H1 (cell line): ENCODE data around the gene VEPH1.

Experiments
- CHD1 ChIP-seq: IDR thresholded peaks from 2 replicates; pipeline ENCODE4 v1.6.1; 2012; ENCODE audit warnings: low read depth, low read length, improper control_type of control experiment
- NRF1 ChIP-seq: IDR thresholded peaks from 2 replicates; pipeline ENCODE4 v1.6.1; 2011; ENCODE audit warnings: mild to moderate bottlenecking, low read depth, low read length, improper control_type of control experiment
- POLR2A ChIP-seq, 2 experiments: IDR thresholded peaks; 1 replicate in 1 of 2; 2 replicates in 1 of 2; pipeline ENCODE4 v1.6.1; 2011; ENCODE audit warnings: low read depth in 2 of 2, low read length in 2 of 2, mild to moderate bottlenecking in 2 of 2; ENCODE audit errors: control extremely low read depth in 1 of 2
- RAD21 ChIP-seq, 2 experiments: IDR thresholded peaks in 1 of 2; conservative IDR thresholded peaks in 1 of 2; 2 replicates each; pipeline ENCODE4 v1.6.1; 2011; ENCODE audit warnings: low read depth in 2 of 2, low read length in 2 of 2, improper control_type of control experiment in 1 of 2, inconsistent platforms in 1 of 2, mild to moderate bottlenecking in 1 of 2, moderate library complexity in 1 of 2
- RXRA ChIP-seq: IDR thresholded peaks from 2 replicates; pipeline ENCODE4 v1.6.1; 2011; ENCODE audit warnings: low read depth, mild to moderate bottlenecking, low read length, moderate library complexity; ENCODE audit not compliant: insufficient read depth
- TEAD4 ChIP-seq: IDR thresholded peaks from 2 replicates; pipeline ENCODE4 v1.6.1; 2012; ENCODE audit warnings: low read depth, low read length, inconsistent platforms, mixed read lengths
- TF ChIP-seq, protein P1 (sequence below), 3 experiments: IDR thresholded peaks; 1 replicate in 2 of 3; 2 replicates in 1 of 3; pipeline versions ENCODE4 v1.5.1 to v1.6.1; 2011; ENCODE audit warnings: low read length in 3 of 3, mild to moderate bottlenecking in 3 of 3, inconsistent platforms in 2 of 3, low read depth in 1 of 3, moderate library complexity in 1 of 3; ENCODE audit not compliant: insufficient read depth in 1 of 3; ENCODE audit errors: control extremely low read depth in 1 of 3

DNA sequence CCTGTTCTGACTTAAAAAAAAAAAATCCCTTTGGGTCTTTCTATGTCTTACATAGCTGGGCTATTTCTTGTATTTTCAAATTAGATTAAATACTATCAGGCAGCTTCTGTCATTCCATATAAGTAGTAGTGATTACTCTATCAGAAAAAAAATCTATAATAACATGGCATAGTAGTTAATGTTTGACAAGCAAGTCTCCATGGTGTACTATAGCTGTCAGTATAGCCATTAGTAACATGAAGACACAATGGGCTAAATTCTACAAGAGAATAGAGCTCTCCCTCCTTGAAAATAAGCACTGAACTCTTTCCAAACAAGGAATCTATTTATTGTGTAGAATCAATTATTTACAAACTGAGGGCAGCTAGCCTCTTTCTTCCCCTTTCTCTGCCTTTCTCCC, 19.4 kb upstream of the VEPH1 start:
- no peak for TF ChIP-seq CHD1
- TF ChIP-seq RAD21 (IDR thresholded peaks at IDR 0.05 in 1 of 2, conservative IDR thresholded peaks at IDR 0.05 in 1 of 2; ENCODE audit: low read depth in 2 of 2, low read length in 2 of 2) = no peak
- TF ChIP-seq, protein P1, sequence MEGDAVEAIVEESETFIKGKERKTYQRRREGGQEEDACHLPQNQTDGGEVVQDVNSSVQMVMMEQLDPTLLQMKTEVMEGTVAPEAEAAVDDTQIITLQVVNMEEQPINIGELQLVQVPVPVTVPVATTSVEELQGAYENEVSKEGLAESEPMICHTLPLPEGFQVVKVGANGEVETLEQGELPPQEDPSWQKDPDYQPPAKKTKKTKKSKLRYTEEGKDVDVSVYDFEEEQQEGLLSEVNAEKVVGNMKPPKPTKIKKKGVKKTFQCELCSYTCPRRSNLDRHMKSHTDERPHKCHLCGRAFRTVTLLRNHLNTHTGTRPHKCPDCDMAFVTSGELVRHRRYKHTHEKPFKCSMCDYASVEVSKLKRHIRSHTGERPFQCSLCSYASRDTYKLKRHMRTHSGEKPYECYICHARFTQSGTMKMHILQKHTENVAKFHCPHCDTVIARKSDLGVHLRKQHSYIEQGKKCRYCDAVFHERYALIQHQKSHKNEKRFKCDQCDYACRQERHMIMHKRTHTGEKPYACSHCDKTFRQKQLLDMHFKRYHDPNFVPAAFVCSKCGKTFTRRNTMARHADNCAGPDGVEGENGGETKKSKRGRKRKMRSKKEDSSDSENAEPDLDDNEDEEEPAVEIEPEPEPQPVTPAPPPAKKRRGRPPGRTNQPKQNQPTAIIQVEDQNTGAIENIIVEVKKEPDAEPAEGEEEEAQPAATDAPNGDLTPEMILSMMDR (IDR thresholded peaks at IDR 0.05; ENCODE audit: control extremely low read depth in 1 of 3, insufficient read depth in 1 of 3, low read depth in 1 of 3, low read length in 3 of 3) = no peak
- no peak for TF ChIP-seq TEAD4
- no peak for TF ChIP-seq POLR2A (IDR thresholded peaks at IDR 0.05; ENCODE audit: control extremely low read depth in 1 of 2, low read depth in 2 of 2, low read length in 2 of 2)
- TF ChIP-seq RXRA = no peak
- TF ChIP-seq NRF1 = no peak
